Cardiac fibroblast (primary cell): ENCODE data around the gene IL16.

Experiments used
- DNase-seq, 2 donors: peaks; one replicate each; pipeline versions ENCODE4 v3.0.0 to v3.0.0-alpha.2; 2010; ENCODE audit warnings: low read depth in 2 of 2
- H3K4me3 ChIP-seq, 2 donors: replicated peaks in 1 of 2; 1 replicate in 1 of 2; 2 replicates in 1 of 2; pipeline ENCODE4 v1.5.1; 2011; ENCODE audit warnings: low read depth in 2 of 2, low read length in 2 of 2, mild to moderate bottlenecking in 2 of 2, moderate library complexity in 1 of 2
- TF ChIP-seq, protein P1 (sequence below): IDR thresholded peaks from one replicate; pipeline ENCODE4 v1.5.1; 2011; ENCODE audit warnings: low read depth, mild to moderate bottlenecking, low read length, inconsistent platforms

The IL16 gene

GRCh38 chr15:81196576-81197254 is at the start of gene IL16:
TSS of gene IL16 (plus strand) at chr15:81196879. CDS start at chr15:81225400, 28,521 bp downstream.
- DNase-seq = no peak
- TF ChIP-seq, protein P1, sequence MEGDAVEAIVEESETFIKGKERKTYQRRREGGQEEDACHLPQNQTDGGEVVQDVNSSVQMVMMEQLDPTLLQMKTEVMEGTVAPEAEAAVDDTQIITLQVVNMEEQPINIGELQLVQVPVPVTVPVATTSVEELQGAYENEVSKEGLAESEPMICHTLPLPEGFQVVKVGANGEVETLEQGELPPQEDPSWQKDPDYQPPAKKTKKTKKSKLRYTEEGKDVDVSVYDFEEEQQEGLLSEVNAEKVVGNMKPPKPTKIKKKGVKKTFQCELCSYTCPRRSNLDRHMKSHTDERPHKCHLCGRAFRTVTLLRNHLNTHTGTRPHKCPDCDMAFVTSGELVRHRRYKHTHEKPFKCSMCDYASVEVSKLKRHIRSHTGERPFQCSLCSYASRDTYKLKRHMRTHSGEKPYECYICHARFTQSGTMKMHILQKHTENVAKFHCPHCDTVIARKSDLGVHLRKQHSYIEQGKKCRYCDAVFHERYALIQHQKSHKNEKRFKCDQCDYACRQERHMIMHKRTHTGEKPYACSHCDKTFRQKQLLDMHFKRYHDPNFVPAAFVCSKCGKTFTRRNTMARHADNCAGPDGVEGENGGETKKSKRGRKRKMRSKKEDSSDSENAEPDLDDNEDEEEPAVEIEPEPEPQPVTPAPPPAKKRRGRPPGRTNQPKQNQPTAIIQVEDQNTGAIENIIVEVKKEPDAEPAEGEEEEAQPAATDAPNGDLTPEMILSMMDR = no peak
- H3K4me3 ChIP-seq = no peak within 1 kb of the TSS

GRCh38 chr15:81151389-81151788 is 45.3 kb upstream of the IL16 start:
- H3K4me3 ChIP-seq = no peak overlapping the region
- TF ChIP-seq, protein P1 = no peak
- DNase-seq = no peak

DNA sequence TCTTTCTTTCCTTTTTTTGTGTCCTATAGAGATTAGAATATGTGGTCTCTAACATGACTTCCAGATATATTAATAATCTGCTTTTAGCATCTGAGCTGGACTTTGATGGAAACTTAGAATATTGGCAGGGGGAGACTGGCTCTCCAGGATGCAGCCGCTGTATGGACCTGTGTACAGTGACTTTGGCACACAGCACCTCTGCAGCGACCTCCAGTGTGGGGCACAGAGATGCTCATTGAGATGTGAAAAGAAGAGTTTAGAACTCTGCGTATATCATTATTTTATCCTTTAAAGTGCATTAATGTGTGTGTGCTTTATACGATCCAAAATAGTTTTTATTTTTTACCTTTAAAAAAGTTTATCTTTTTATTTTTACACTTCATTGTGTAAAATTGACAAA is 44.3 kb upstream of the IL16 start:
- no peak overlapping the region for H3K4me3 ChIP-seq
- TF ChIP-seq, protein P1 = no peak
- no peak for DNase-seq

GRCh38 chr15:81152799-81153198 is 43.9 kb upstream of the IL16 start:
- H3K4me3 ChIP-seq = no peak overlapping the region
- peak in 1 of 2 donors; percentile 36 for DNase-seq
- TF ChIP-seq, protein P1 = no peak

- TF ChIP-seq, protein P1 = peak; percentile 68
- DNase-seq = peak; percentile 85
- no peak overlapping the region for H3K4me3 ChIP-seq
These were observed 41.1 kb upstream of the IL16 start for GRCh38 chr15:81155375-81156218.

GRCh38 chr15:81156324-81156723 is 40.4 kb upstream of the IL16 start:
- DNase-seq = no peak
- TF ChIP-seq, protein P1 = no peak
- H3K4me3 ChIP-seq = no peak overlapping the region
